CD4-positive, alpha-beta T cell treated with Interleukin-15 for 1 hour (primary cell): ENCODE data around the gene CTH.
"Not testable (repeated sequence)": the region's sequence is repeated elsewhere in the genome, so short reads cannot be mapped to it uniquely, and the experiment has no call there.

Experiments
- DNase-seq: peaks from one replicate; pipeline ENCODE4 v3.0.0-alpha.2; 2020

Gene CTH

DNA sequence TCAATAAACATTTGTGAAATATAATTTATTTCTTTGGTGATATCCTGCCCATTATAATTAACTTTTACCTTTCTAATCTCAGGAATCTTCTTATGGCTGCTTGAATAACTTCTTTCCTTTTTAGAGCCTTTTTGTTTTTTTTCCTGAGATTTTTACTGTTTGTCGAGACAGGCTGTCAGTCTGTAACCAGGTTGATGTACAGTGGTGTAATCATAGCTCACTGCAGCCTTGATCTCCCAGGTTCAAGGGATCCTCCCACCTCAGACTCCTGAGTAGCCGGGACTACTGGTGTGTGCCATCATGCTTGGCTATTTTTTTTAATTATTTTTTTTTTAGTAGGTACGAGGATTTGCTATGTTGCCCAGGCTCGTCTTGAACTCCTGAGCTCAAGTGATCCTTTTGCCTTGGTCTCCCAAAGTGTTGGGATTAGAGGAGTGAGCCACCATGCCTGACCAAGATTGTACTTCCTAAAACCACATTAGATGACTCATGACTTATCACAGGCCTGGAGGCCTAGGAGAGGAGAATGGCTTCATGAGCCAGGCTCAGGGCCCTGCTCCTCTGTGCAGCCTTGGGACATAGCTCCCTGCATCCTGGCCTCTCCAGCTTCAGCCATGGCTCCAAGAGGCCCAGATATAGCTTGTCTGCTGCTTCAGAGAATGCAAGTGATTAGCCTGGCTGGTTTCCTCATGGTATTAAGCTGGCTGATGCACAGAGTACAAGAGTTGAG lies 48.6 kb downstream of the CTH start:
- no peak for DNase-seq

DNA sequence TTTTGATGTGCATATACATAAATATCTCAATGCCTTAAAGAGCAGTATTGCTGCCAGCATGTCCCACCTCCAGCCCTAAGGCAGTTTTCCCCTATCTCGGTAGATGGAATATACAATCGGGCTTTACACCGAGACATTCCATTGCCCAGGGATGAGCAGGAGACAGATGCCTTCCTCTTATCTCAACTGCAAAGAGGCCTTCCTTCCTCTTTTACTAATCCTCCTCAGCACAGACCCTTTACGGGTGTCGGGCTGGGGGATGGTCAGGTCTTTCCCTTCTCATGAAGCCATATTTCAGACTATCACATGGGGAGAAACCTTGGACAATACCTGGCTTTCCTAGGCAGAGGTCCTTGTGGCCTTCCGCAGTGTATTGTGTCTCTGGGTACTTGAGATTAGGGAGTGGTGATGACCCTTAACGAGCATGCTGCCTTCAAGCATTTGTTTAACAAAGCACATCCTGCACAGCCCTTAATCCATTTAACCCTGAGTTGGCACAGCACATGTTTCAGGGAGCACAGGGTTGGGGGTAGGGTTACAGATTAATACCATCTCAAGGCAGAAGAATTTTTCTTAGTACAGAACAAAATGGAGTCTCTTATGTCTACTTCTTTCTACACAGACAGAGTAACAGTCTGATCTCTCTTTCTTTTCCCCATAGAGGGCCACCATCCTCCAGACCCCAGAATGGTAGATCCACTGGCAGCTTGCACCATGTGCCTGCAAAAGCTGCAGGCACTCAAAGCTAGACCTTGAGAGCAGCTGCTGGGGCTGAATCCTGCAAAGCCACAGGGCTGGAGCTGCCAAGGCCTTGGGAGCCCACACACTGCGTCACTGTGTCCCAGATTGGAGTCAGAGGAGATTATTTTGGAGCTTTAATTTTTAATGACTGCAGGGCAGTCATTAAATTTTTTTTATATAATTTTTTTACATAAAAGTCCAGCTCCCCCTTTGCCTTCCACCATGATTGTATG lies 50.0 kb downstream of the CTH start:
- DNase-seq, result not testable (repeated sequence)

DNA sequence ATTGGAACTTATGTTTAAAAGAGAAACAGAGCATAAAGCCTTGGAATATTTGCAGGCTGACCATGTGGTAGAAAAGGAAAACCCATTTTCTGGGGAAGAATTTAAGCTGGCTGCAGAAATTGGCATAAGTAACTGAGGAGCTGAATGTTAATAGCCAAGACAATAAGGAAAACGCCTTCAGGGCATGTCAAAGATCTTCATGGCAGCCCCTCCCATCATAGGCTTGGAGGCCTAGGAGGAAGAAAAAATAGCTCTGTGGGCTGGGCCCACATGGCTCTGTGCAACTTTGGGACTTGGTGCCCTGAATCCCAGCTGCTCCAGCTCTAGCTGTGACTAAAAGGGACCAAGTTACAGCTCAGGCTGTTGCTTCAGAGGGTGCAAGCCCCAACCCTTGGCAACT lies 51.5 kb downstream of the CTH start:
- no peak for DNase-seq

DNA sequence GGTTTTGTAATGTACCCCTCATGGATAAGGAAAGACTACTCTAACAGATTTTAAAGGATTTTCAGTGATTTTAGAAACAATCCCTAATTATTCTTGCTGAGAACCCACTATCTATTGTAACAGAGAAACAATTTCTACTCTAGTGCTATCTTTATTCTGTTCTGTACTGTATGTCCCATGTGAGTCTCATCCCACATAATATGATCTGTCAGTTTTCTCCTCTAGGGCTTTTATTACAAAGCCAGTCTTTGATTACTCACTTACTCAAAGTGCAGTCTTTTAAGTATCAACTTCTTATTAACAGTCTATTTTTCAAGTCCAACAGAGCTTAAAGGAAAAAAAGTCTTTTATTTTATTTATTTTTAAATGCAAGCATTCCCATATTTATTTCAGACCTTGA lies 54.8 kb downstream of the CTH start:
- DNase-seq, result no peak

DNA sequence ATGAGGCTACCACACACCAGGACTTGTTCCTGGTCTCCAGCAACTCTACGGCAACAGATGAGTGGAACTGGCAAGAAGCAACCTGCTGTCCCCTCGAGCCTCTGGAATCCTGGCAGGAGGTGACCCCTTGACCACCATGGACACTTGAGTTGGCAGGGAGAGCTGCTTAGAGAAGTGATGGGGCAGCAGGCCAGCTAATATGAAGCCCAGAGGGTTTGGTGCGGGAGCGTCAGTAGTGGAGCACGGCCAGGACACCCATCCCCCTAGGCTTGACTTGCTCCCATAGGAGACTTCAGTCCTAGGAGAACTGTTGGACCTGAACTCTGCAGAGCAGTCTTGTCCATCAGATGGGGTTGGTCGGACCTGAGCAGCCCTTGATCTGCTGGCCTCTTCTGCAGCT lies 56.5 kb downstream of the CTH start:
- no peak for DNase-seq

DNA sequence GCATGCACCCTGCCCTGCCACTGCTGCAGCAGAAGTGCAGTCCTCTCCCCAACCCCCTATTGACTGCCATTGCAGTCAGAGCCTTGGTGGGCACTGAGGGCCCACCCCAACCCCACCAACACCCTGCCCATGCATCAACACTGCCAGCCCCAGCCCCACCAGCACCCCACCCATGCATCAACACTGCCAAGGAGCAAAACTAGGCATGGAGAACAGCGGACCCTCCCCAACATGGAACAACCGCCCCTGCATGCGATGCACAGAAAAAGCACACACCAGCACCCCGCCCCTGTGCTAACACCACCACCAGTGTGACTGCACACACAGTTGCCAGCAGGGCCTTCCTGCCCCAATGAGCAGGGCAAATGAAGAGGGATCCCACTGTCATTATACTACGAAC lies 57.1 kb downstream of the CTH start:
- no peak for DNase-seq

DNA sequence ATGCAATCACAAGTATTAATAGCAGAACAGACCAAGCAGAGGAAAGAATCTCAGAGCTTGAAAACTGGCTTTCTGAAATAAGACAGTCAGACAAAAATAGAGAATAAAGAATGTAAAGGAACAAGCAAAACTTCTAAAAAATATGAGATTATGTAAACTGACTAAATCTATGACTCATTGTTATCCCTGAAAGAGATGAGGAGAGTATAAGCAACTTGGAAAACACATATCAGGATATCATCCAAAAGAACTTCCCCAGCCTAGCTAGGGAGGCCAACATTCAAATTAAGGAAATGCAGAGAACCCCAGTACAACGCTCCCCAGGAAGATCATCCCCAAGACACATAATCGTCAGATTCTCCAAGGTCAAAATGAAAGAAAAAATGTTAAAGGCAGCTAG lies 58.1 kb downstream of the CTH start:
- not testable (repeated sequence) for DNase-seq

DNA sequence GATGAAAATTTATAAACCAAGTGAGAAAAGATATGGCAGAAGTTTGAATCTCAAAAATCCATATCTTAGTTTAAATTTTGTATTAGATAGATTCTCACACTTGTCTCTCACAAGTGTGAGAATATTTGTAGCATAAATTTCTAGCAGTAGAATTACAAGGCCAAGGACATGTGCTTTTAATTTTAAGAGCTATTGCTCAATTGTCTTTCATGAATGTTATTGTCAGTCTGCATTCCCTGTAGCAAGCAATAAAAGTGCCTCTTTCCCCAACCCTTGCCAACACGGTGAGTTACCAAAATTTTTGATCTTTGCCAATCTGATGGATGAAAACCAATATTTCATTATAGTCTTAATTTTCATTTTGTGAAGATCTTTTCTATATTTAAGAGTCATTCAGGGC lies 64.0 kb downstream of the CTH start:
- DNase-seq, result no peak

DNA sequence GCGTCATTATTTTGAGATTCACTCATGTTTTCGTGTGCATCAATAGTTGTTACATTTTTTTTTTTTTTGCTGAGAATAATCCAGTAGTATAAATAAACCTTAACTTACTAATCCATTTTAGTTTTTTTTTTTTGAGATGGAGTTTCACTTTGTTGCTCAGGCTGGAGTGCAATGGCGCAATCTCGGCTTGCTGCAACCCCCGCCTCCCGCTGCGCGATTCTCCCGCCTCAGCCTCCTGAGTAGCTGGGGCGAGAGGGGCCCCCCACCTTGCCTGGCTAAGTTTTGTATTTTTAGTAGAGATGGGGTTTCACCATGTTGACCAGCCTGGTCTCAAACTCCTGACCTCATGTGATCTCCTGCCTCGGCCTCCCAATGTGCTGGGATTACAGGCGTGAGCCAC lies 66.0 kb downstream of the CTH start:
- DNase-seq, result no peak

DNA sequence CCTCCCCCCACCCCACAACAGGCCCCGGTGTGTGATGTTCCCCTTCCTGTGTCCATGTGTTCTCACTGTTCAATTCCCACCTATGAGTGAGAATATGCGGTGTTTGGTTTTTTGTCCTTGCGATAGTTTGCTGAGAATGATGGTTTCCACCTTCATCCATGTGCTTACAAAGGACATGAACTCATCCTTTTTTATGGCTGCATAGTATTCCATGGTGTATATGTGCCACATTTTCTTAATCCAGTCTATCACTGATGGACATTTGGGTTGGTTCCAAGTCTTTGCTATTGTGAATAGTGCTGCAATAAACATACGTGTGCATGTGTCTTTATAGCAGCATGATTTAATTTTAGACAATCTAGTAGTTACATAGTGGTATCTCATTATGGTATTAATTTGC lies 66.8 kb downstream of the CTH start:
- DNase-seq, result not testable (repeated sequence)

DNA sequence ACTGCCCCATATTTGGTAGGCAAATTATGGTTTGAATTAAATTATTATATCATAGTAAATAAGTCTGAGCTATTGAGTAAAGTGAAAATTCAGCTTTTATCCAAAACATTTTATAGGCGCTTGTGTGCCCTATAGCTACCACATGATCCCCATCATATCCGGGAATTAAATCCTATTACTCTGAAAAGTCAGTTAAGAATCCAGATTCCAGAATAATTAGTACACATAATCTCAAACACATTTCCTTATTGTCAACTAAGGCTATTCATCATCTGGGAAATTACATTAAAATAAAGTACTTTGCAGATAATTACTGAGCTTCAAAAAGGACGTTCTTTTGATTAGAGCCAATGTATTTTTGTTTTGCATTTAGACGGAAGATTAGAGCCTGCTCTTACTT lies 72.3 kb downstream of the CTH start:
- DNase-seq, result no peak

DNA sequence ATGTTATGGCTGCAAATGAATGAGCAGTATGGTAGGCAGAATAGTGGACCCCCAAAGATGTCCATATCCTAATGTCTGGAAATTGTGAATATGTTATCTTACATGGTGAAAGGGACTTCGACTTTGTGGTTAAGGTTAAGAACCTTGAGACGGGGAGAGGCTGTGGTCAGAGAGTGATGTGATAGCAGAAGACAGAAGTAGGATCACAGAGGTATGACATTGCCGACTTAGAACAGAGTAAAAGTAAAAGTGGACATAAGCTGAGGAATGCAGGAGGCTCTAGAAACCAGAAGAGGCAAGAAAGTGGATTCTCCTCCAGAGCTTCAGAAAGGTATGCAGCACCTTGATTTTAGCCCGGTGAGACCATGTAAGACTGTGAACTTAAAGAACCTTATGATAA lies 74.6 kb downstream of the CTH start:
- DNase-seq, result no peak

DNA sequence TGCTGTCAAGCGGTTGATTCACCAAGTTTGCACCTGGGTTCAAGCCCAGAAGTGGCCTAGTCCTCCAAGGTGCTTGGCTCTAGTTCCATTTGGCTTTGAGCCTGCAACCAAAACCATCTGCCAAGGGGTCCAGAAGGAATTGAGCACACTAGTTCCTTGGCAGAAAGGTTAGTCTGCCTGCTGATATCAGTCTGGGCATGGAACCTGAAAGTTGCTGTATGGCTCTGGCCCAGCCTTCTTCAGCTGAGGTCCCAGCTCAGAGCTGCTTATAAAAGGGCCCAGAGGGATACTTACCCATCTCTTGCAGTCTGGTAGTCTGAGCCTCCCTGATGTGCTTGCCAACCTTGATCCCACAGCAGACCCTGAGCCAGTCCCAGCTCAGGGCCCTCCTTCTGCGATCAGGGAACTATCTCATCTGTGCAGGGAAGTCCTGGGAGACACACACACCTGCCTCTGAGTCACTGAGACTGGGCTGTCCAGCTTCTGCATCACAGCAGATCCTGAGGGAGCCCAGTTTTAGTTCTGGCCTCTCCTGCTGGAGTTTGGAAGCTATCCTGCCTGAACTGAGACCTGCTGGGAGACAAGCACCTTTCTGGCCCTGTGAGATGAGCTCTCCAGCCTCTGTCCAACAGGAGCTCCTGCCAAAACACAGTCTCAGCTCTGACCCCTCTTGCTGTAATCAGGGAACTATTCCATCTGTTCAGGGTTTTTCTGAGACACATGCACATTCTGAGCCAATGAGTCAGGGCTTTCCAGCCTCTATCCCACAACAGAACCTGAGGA lies 75.8 kb downstream of the CTH start:
- DNase-seq, result no peak

DNA sequence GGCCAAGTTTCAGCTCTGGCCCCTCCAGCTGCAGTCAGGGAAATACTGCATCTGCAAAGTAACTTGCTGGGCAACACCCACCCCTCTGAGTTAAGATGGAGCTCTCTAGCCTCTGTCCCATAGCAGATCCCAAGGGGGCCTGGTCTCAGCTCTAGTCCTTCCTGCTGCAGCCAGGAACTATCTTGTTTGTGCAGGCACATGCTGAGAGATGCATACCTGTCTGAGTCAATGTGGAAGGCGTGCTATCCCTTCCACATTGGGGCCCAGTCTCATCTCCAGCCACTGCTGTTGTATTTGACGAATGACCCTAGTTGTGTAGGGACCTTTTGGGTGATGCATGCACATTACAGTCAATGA lies 76.4 kb downstream of the CTH start:
- no peak for DNase-seq

DNA sequence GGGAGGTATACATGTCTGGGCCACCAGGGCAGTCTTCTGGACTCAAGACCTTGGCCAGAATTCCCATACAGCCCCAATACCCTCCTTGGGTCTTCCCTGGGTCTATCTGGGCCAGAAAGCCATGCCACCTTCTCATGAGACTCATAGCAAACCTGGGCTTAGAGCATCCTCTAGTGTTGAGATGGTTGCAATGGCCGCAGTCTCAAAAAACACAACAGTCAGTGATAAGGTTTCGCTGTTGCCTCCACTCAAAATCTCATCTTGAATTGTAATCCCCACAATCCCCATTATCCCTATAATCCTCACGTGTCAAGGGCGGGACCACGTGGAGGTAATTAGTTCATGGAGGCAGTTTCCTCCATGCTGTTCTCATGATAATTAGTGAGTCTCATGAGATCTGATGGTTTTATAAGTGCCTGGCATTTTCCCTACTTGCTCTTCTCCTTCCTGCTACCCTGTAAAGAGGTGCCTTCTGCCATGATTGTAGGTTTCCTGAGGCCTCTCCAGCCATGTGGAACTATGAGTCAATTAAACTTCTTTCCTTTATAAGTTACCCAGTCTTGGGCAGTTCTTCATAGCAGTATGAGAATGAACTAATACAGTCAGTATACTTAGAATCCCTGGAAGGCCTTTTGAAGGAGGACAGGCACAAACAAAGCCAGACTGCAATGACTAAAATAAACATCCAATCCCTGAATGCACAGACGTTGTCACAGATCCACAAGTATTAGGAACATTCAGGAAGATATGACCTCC lies 77.0 kb downstream of the CTH start:
- DNase-seq, result no peak
